IPS-11a (cell line): ENCODE data around the gene TTC5.
"Not testable (repeated sequence)": the region's sequence is repeated elsewhere in the genome, so short reads cannot be mapped to it uniquely, and the experiment has no call there.

Source experiments
- H3K4me3 ChIP-seq: one replicate; pipeline ENCODE4 v1.5.1; 2013; ENCODE audit warnings: low read depth, low read length, control low read depth

The TTC5 gene

GRCh38 chr14:20314026-20314425, 8.3 kb upstream of the TTC5 start:
- no peak overlapping the region for H3K4me3 ChIP-seq

GRCh38 chr14:20306079-20306423, 300 bp upstream of the TTC5 start:
- H3K4me3 ChIP-seq = peak overlapping the region; percentile 98

- H3K4me3 ChIP-seq = no peak overlapping the region
These were observed 3.6 kb downstream of the TTC5 start for GRCh38 chr14:20302042-20302755.

- no peak overlapping the region for H3K4me3 ChIP-seq
These were observed 10.7 kb downstream of the TTC5 start for GRCh38 chr14:20295067-20295466.

- H3K4me3 ChIP-seq = no peak overlapping the region
These were observed 11.1 kb downstream of the TTC5 start for GRCh38 chr14:20294636-20295035.

- H3K4me3 ChIP-seq = not testable (repeated sequence)
These were observed 23.8 kb downstream of the TTC5 start for GRCh38 chr14:20281998-20282397.

- H3K4me3 ChIP-seq = not testable (repeated sequence)
These were observed 25.5 kb downstream of the TTC5 start for GRCh38 chr14:20280265-20280664.

GRCh38 chr14:20278414-20278813, 27.3 kb downstream of the TTC5 start:
- no peak overlapping the region for H3K4me3 ChIP-seq

GRCh38 chr14:20277409-20277808, 28.3 kb downstream of the TTC5 start:
- H3K4me3 ChIP-seq = no peak overlapping the region

GRCh38 chr14:20274062-20274461, 31.7 kb downstream of the TTC5 start:
- no peak overlapping the region for H3K4me3 ChIP-seq

- H3K4me3 ChIP-seq = not testable (repeated sequence)
These were observed 41.4 kb downstream of the TTC5 start for GRCh38 chr14:20264361-20264760.

- no peak overlapping the region for H3K4me3 ChIP-seq
These were observed 43.1 kb downstream of the TTC5 start for GRCh38 chr14:20262642-20263128.

GRCh38 chr14:20247646-20248246, 58.0 kb downstream of the TTC5 start:
- H3K4me3 ChIP-seq = no peak overlapping the region
